Stimulated activated CD4-positive, alpha-beta T cell treated with anti-CD3 and anti-CD28 coated beads, Interleukin-15, amount 100 ng/mL, for 48 hours (primary cell): ENCODE data around the gene PDZD4.
"Not testable (repeated sequence)": the region's sequence is repeated elsewhere in the genome, so short reads cannot be mapped to it uniquely, and the experiment has no call there.

Experiments
- DNase-seq, 2 donors: peaks; one replicate each; pipeline ENCODE4 v3.0.0-alpha.2; 2020; ENCODE audit warnings: low read depth in 2 of 2

The PDZD4 gene

DNA sequence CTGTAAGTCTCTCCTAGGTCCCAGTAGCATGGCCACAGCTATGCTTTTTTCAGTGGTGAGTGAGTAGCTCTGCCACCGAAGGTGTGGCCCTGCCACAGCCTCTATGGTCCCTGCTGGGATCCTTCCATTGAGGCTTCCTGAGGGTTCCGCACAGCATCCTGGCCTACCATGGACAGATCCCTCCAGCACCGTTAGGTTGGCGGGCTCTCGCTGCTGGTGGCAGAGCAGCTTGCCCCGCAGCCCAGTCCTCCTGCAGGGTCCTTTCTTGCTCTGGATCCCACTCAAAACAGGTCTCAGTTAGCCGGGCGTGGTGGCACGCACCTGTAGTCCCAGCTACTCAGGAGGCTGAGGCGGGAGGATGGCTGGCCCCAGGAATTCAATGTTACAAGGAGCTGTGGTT lies 2.4 kb upstream of the PDZD4 start:
- no peak for DNase-seq

DNA sequence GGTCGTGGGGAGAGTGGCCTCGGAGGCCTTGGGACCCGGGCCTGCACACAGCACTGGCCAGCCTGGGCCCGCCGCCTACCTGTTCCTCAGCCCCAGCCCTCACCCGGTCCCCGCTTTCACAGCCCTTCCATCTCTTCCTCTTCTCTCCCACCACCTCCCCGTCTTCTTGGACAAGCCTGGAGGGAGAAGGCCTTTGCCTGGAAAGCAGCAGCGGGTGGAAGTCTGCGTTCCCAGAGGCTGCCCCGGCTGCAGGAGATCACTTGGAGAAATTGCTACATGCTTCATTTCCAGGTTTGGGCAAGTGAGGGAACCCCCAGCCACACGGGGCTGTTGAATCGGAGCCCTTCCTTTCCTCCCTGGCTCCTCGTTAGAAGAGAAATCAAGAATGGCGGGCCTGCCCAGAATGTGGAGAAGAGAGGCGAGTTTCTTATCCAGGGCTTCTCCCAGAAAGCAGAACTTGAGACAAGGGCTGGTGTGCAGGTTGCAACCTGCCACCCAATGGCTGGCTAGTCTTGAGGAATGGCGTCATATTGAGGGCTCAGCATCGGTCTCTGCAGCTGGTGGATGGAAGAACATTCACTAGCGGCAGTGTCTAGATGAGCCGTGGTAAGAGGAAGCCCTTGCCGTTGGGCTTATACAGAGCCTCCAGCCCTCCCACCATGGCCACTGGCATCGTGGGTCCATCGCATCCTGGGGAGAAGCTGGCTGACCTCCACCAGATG lies 1.2 kb upstream of the PDZD4 start:
- DNase-seq: no peak

DNA sequence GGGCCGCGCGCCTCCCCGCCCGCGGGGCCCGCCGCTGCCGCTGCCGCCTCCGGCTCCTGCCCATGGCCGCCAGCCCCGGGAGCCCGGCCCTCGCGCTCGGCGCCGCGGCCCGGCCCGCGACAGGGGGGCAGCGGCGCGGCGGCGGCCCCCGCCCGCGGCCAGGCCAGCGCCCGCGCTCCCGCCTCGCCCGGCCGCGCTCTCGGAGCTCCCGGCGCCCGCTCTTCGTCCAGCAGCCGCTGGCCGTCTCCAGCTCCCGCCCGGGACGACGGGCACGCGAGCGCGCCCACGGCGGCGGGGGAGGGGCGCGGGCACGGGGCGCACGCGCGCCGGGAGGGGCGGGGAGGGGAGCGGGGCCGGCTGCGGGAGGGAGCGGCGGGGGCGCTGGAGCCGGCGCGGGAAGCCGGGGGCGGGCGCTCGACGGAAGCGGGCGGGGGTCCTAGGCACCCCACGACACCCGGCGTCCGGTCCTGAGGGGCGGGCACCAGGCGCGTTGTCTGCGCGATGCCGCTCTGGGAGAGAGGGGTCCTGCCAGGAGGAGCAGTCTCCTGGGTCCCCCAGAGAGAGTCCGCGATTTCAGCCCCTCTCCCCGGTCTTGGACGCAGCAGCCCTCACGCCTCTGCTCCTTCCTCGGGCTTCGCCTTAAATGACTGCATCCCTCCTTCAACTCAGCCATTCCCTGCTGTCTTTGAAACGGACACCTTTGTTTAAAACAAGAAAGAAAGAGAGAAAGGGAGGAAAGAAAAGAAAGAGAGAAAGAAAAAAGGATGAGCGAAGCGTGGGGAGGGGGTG lies 490 bp upstream of the PDZD4 start:
- no peak for DNase-seq

DNA sequence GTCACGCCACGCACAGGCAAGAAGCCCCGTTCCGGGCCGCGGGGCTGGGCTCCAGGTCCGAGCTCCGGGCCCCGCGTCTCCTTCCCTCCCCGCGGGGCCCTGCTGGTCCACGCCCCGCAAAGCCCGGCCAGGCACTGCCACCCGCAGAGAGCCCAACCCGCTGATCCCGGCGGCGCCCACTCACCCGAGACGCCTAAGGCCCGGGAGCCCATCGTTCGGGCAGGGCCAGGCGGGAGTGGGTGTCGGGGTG lies 870 bp downstream of the PDZD4 start:
- no peak for DNase-seq

DNA sequence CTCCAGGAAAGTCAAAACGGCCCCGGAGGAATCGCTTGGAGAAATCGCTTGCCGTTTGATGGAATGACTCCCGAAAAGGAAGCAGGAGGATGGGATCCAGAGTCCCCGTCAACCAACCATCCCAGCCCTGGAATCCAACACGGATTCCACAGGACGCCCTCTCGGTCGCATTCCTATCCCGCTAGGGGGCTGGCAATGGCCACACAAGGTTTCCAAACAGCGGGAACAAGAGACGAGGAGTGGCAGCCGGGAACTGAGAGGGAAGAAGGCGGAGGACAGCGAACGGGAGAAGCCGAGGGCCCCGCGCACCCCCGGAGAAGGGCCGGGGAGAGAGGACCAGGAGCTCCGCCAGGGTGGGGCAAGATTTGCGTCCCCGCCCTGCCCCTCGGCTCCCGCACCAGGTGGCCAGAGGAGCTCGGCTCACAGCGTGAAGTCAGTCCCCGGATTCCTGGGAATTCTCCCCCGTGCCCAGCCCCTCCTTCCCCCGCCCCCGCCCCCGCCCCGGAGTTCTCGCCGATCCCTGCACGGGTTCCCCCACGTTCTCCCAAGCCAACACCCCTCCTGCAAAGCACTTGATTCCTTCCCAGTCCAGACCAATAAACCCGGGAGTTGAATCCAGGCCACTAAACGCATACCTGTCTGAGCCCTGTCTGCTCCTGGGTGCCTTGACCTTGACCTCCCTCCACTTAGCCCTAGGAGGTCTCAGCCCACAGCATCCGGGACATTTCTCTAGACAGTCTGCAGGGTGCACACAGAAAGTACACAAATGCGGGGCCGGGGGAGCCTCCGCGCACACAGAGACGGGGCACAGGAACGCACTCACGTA lies 1.4 kb downstream of the PDZD4 start:
- no peak for DNase-seq

DNA sequence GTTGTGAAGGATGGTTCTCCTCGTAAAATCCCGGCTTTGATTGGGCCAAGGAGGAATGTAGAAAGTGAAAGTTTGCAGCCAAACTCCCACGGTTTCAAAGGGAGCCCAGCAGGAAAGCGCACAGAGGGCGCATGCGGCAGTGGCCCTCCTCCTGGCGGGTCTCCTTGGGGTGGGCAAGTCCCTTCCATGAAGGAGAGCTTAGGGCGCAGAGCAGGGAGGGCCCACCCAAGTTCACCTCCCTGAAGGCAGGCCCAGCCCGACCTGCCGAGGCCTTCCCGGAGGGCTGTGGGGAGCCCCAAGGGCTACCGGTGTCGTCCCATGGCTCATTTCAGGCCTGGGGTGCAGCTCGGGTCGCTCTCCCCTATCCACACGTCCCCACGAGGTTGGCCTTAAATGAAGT lies 2.0 kb downstream of the PDZD4 start:
- no peak for DNase-seq

DNA sequence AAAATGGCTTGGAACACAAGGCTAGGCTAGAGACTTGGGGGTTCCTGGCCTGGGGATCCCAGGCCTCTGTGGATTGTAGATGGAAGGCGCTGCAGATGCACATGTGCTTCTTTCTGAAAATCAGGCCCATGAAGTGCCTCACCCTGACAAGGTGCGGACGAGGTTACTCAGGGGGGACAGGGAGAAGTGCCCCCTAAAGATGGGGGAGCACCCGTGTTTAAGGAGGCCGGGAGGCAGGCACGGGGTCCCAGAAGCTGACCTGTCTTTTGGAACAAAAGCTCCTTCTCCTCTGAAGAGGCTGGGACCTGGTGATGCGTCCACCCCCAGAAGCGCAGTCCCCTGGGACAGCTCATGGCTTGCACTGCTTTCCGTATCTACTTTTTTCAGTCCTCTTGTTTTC lies 2.4 kb downstream of the PDZD4 start:
- no peak for DNase-seq

DNA sequence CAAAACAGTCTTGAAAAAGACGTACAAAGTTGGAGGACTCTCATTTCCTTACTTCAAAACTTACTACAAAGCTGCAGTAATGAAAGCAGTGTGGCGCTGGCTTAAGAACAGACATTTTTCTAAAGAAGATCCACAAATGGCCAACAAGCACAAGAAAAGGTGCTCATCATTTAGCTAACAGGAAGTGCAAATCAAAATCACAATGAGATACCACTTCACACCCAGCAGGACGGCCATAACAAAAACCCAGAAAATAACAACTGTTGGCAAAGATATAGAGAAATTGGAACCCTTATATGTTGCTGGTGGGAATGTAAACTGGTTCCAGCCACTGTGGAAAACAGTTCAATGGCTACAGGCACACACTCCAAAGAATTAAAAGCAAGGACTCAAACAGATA lies 3.3 kb downstream of the PDZD4 start:
- DNase-seq: no peak

DNA sequence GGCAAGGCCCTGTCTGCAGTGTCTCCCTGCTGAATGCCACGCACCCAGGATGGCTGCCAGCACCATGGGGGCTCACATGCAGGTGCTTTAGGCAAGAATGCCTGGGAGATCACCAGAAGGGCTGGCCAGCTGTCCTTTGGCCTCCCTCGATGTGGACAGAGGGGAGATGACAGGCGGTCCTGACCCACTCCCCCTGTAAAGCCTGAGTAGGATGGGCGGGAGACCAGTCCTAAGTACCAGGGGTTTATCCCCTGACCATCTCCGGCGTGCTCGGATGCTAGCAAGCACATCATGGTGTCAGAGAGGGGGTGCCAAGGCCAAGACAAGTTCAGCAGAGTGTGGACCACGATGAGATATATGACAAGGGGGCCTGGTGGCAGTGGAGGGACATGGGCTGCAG lies 5.3 kb downstream of the PDZD4 start:
- DNase-seq: no peak

DNA sequence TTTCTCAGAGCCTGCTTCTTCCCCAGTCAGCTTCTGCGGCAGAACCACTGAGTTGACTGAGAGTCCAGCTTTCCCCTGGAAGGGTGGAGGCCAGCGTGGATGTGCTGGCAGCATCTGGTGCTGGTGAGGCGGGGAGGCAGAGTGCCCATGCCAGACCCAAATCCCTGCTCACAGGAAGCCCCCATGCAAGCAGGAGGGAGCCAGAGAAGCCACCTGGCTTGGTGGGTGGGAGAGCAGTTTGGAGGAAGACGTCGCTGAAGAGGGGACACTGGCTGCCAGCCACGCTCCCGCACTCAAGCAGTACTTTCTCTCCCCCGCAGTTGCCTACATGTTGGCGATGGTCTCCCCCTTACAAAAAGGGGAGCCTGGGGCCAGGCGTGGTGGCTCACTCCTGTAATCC lies 6.0 kb downstream of the PDZD4 start:
- no peak for DNase-seq

DNA sequence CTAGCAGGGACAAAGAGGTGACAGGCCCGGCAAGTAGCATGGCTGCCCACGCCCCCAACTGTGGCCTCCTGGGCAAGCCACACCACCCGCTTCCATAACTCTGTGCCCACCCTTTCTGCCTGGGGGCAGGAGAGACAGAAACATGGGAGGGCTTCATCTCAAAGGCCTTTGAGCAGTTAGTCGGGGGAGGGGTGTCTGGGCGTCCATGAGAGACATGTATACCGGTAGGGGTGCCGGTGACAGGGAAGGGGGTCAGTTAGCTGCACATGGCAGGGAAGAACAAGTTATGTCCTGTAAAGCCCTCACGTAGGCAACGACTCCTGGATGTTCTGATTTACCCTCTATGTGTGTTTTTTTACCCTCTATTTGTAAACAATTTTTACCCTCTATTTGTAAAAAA lies 9.3 kb downstream of the PDZD4 start:
- no peak for DNase-seq

DNA sequence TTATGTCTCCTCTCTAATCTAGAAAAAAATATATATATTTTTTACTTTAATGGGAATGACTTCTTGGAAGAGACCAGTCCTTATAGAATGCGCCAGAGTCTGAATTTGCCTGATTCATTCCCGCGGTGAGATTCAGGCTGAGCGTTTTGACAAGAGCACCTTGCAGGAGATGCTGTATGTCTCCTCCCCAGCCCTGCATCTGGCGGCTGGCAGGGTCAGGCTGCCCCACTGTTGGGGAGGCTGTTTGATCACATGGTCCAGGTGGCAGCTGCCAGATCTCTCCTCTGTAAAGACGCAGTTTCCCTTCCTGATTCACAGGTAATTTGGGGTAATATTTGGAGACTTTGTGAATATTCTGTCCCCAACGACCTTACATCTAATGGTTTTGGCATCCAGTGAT lies 9.7 kb downstream of the PDZD4 start:
- DNase-seq: no peak

DNA sequence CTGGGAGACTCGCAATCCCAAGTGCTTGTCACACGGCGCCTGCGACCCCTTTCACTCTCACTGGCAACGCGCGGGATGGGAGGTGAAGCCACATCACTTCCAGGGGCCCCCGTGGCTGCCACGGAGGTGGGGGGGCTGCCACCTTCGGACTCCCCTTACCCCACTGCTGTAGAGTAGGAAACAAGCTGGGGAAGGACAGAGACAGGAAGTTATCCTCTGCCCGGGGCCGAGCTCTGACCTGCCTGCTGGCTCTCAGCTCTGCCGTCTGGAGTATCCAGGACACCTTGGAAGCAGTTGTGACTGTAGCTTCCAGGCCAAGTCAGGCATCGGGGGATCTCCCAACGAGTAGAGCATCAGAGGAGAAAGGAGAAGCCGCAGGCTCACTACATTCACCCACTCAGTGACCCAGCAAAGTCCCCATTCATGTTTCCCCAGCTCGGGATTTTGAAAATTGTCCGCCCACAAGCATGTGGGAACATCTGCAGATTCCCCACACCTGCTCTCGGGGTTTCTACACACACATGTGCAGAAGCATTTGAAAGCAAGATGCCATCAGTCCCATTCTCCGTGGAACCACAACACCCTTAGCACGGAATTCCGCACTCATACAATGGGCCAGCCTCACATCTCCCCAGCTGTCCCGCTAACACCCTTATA lies 10.8 kb downstream of the PDZD4 start:
- DNase-seq: no peak

DNA sequence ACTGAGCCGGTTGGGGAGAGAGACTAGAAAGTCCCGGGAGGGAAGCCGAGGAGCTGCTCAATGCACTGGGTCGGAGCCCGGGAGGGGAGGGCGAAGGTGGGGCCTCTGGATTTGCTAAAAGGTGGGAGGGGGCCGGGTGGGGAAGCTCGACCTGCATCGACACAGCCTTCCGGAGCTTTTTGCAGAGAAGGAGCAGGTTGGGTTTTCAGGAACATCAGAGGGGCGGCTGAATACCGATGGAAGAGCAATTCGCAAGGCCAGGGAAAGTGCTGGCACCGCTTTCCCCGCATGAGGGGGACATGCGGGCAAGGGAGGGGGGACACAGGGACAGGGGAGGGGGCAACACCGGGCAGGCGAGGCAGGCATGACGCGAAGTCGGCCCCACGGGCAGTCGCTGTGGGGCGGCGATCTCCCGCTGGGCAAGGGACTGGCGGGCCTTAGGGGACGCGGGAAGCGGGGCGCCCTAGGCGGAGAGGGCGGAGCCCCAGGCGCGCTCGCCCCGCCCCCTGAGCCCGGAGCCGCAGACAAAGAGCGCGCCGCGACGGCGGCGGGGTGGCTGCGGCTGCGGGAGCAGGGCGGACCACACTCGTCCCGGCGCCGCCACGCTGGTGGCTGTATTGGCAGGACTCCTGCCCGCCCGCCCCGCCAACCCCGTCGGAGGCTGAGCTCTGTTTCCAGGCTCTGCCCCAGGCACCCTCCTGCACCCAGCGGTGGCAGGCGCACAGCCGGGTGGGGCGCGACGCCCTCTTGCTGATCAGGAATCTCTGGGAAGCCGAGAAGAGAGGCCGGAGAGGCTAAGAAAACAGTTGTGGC lies 11.6 kb downstream of the PDZD4 start:
- DNase-seq: peak in 1 of 2 donors; percentile 39

DNA sequence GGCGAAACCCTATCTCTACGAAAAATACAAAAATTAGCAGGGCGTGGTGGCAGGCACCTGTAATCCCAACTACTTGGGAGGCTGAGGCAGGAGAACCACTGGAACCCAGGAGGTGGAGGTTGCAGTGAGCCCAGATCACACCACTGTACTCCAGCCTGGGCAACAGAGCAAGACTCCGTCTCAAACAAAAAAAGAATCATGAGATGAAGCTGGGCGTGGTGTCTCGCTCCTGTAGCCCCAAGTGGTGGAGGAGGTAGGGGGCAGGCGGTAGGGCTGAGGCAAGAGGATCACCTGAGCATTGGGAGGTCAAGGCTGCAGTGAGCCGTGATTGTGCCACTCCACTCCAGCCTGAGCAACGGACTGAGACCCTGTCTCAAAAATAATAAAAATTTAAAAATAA lies 12.3 kb downstream of the PDZD4 start:
- DNase-seq: not testable (repeated sequence)

DNA sequence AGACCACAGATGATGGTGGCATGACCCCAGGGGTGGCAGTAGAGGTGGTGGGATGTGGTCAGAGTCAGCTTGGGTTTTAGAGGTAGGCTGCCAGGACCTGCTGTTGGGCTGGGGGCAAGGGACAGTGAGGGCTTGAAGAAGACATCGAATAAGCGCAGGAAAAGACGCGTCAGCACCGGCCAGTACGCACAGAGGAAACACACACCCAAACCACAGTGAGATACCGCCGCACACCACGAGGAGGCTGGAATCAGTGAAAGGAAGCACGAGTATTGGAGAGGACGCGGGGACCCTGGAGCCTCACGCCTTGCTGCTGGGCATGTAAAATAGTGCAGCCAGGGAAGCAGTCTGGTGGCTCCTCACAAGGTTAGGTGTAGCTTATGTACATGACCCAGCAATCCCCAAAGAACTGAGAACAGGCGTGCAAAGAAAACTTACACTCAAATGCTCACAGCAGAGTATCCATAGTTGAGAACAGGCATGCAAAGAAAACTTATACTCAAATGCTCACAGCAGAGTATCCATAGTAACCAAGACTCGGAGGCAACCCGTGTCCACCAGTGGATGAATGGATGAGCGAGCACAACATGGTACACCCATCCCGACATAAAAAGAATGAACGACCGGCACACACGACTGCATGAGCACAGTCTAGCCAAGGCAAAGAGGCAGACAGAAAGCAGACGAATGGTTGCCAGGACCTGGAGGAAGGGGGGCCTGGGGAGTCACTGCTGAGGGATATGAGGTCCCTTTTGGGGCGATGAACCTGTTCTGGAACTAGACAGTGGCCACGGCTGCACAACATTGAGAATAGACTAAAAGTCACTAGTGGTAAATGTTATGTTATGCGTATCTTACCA lies 13.3 kb downstream of the PDZD4 start:
- DNase-seq: peak in 1 of 2 donors; percentile 18

DNA sequence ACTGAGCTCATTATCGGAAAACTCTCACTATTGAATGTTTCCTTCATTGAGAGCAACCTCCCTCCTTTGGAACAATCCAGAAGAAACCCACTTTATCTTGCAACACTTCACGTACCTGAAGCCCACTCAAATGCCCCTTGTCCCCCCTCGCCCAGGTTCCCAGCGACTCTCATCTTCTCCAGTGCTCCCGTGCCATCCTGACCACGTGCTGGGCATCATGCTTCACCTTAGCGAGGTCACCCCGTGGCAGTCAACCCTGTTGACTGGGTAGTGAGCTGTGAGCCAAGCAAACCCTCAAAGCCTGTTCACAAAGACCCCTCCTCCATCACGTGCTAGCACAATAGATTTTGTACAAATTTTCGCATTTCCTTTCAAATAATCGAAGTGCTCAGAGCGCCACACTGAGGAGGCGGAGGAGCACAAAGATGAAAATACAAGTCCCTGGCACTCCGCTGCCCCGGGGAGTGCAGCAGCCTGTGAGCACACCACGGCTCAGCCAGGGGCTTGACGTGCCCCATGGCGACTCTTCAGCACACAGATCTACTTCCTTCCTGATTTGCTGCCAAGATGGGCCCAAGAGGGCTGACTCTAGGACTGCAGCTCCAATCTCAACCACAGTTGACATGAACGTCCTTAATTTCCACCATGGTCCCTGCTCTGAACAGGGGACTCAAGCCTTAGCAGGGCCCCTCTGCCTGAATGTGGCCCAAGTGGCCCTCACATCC lies 15.6 kb downstream of the PDZD4 start:
- no peak for DNase-seq

DNA sequence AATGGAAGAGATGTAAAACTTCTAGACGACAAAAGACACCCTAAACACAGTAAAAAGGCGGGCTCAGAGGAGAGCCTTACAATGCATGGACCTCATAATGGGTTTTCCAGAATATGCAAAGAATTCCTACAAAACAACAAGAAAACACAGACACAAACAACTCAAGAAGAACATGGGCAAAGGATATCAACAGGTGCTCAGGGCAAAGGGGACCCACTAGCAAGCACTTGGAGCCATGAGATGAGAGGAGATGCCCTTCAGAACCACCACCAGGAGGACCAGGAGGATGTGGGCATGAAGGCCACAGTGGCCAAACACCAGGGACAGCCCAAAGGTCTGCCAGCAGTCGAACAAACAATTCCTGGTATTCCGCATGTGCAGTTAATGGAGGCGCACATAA lies 17.2 kb downstream of the PDZD4 start:
- DNase-seq: no peak

DNA sequence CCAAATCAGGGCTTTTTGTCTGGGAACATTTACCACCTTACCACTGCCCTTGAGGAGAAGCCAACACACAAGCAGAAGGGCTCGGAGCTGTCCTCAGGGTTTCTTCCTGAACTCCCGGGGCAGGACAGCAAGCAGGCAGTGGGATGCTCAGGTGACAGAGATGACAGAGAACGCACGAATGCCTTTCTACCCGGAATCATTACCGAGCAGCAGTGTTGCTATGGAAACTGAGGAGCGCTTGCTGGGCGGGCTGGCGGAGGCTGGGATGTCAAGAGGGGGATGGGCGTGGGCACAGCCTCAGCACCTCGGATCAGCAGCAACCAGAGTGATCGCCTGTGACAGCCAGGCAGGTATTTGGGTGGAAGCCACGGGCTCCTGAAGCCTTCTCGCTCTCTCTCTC lies 18.1 kb downstream of the PDZD4 start:
- DNase-seq: no peak

DNA sequence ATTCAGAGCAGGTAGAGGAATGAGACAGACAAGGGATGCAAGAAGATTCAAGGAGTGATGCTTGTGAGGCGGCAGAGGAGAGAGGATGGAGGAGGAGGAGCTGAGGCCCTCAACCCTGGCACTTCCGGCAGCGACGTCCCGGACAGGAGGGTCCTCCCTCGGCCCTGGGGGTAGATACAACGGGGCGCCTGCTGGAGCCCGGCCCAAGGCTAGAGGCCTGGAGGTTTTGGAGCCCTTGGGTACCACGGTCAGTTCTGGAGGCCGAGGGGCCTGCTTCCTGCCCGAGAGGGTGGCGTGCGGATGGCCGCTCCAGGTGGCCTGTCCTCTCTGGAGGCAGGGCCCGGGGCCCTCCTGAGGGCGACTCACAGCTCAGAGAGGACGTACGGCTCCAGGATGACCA lies 22.4 kb downstream of the PDZD4 start:
- DNase-seq: no peak
